22Rv1 (cell line): Measurements from ENCODE around the gene SPG21.

Experiments used
- ZFX ChIP-seq: fragments of 450-650 bp; IDR thresholded peaks from 2 replicates; pipeline ENCODE4 v1.6.1; 2017; ENCODE audit warnings: antibody characterized with exemption, borderline replicate concordance
- TF ChIP-seq, protein P1 (sequence below): fragments of 450-650 bp; IDR thresholded peaks from 2 replicates; pipeline ENCODE4 v1.5.1; 2017; ENCODE audit warnings: mild to moderate bottlenecking

DNA sequence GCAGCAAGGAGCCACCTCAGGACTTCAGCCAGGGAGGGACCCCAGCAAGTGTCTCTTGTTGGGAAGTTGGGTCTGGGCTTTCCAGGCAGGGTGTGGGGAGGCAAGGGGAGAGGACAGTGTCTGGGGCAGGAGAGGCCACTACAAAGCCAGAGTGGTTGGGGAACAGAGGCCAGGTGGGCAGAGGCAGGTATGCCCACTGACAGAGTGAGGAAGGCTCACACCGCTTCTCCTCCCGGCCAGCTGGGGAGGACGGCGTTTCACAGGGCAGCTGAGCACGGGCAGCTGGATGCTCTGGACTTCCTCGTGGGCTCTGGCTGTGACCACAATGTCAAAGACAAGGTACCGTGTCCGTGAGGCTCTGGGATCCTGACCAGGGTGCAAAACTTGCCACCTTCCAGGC, 63.1 kb downstream of the SPG21 start:
- TF ChIP-seq, protein P1, sequence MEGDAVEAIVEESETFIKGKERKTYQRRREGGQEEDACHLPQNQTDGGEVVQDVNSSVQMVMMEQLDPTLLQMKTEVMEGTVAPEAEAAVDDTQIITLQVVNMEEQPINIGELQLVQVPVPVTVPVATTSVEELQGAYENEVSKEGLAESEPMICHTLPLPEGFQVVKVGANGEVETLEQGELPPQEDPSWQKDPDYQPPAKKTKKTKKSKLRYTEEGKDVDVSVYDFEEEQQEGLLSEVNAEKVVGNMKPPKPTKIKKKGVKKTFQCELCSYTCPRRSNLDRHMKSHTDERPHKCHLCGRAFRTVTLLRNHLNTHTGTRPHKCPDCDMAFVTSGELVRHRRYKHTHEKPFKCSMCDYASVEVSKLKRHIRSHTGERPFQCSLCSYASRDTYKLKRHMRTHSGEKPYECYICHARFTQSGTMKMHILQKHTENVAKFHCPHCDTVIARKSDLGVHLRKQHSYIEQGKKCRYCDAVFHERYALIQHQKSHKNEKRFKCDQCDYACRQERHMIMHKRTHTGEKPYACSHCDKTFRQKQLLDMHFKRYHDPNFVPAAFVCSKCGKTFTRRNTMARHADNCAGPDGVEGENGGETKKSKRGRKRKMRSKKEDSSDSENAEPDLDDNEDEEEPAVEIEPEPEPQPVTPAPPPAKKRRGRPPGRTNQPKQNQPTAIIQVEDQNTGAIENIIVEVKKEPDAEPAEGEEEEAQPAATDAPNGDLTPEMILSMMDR, result no peak
- TF ChIP-seq ZFX, result no peak
